GM12878 (cell line): ENCODE data around the gene OR10G8. TPM values are rescaled to one million over a fixed set of nuclear protein-coding genes. Genes with fewer than 3 reads are reported as not detected.

Experiments used
- BRCA1 ChIP-seq: IDR thresholded peaks from 2 replicates; pipeline ENCODE4 v1.6.1; 2011; ENCODE audit warnings: low read depth, low read length, improper control_type of control experiment
- CEBPB ChIP-seq, 2 experiments: fragments of 150-350 bp in 1 of 2; IDR thresholded peaks; 2 replicates each; pipeline ENCODE4 v1.6.1; 2012 to 2014; ENCODE audit warnings: low read depth in 2 of 2, low read length in 2 of 2, borderline replicate concordance in 1 of 2, inconsistent platforms in 1 of 2
- CREM ChIP-seq: IDR thresholded peaks from 2 replicates; pipeline ENCODE4 v1.6.1; 2014; ENCODE audit warnings: antibody characterized with exemption, low read depth
- CUX1 ChIP-seq: IDR thresholded peaks from 2 replicates; pipeline ENCODE4 v1.6.1; 2012; ENCODE audit warnings: improper control_type of control experiment, low read depth, low read length; ENCODE audit not compliant: insufficient replicate concordance
- EZH2 ChIP-seq: IDR thresholded peaks from 2 replicates; pipeline ENCODE4 v1.6.1; 2012; ENCODE audit warnings: low read depth, mild to moderate bottlenecking, control low read depth, inconsistent platforms, low read length, borderline replicate concordance; ENCODE audit not compliant: control insufficient read depth
- FOXK2 ChIP-seq: fragments of 450-650 bp; IDR thresholded peaks from 2 replicates; pipeline ENCODE4 v1.6.1; 2017; ENCODE audit warnings: mild to moderate bottlenecking, moderate library complexity
- MEF2B ChIP-seq: fragments of 450-650 bp; IDR thresholded peaks from 2 replicates; pipeline ENCODE4 v1.6.1; 2018; ENCODE audit warnings: mild to moderate bottlenecking, moderate library complexity; ENCODE audit not compliant: partially characterized antibody, poor library complexity, severe bottlenecking
- NFYB ChIP-seq: IDR thresholded peaks from 2 replicates; pipeline ENCODE4 v1.6.1; 2011; ENCODE audit warnings: low read depth, mild to moderate bottlenecking, low read length, improper control_type of control experiment, moderate library complexity; ENCODE audit not compliant: insufficient read depth
- NKRF ChIP-seq: fragments of 450-650 bp; conservative IDR thresholded peaks from 2 replicates; pipeline ENCODE4 v1.6.1; 2017; ENCODE audit warnings: mild to moderate bottlenecking, moderate library complexity
- POLR2A ChIP-seq: IDR thresholded peaks from 2 replicates; pipeline ENCODE4 v1.6.1; 2011; ENCODE audit warnings: low read depth, mild to moderate bottlenecking, low read length
- SPI1 ChIP-seq: IDR thresholded peaks from 2 replicates; pipeline ENCODE4 v1.6.1; 2011; ENCODE audit warnings: low read depth, mild to moderate bottlenecking, low read length, moderate library complexity, borderline replicate concordance; ENCODE audit not compliant: insufficient read depth
- YBX1 ChIP-seq: fragments of 450-650 bp; IDR thresholded peaks from 2 replicates; pipeline ENCODE4 v1.6.1; 2016; ENCODE audit warnings: antibody characterized with exemption
- ZNF217 ChIP-seq: fragments of 450-650 bp; IDR thresholded peaks from 2 replicates; pipeline ENCODE4 v1.6.1; 2017; ENCODE audit warnings: antibody characterized with exemption, mild to moderate bottlenecking
- polyA plus RNA-seq, 11 experiments: library from polyadenylated mRNA; depleted of rRNA in 4 of 11; unstranded in 6 of 11; stranded (reverse) in 5 of 11; fragments of >200 nt; fragmentation: Nextera tagmentation in 4 of 11; fragmentation: Illumina TruSeq in 1 of 11; extraction: Ambion mirVana in 4 of 11; extraction: Trizol in 1 of 11; gene quantifications; 1 replicate in 1 of 11; 2 replicates in 10 of 11; pipeline versions ENCODE4 v1.2.1 to v1.2.3, GENCODE V29; 2011 to 2016; ENCODE audit warnings: inconsistent platforms in 2 of 11, missing spikeins in 2 of 11, low read depth in 1 of 11
- total RNA-seq, 4 experiments: library from RNA; depleted of rRNA in 3 of 4; stranded (reverse); fragments of >200 nt in 3 of 4; fragmentation: Illumina TruSeq in 1 of 4; extraction: Trizol in 1 of 4; gene quantifications; 2 replicates each; pipeline versions ENCODE4 v1.2.1 to v1.2.3, GENCODE V29; 2013 to 2021
- TF ChIP-seq, protein P1 (sequence below): fragments of 450-650 bp; IDR thresholded peaks from 2 replicates; pipeline ENCODE4 v1.6.1; 2017; ENCODE audit warnings: mild to moderate bottlenecking, moderate library complexity
- TF ChIP-seq, protein P2 (sequence below): IDR thresholded peaks from 2 replicates; pipeline ENCODE4 v1.6.1; 2012; ENCODE audit warnings: low read length, inconsistent platforms

Gene OR10G8
- total and polyA plus RNA-seq, 10 of the 15 experiments (the other 5 are each of a cell fraction or from before 2014, with no cell fraction given), result not detected

- TF ChIP-seq NKRF (no peak), ZNF217 (peak; percentile 83; the same call in 1 of the 2 replicates), CEBPB (IDR thresholded peaks at IDR 0.05; ENCODE audit: borderline replicate concordance in 1 of 2, low read depth in 2 of 2, low read length in 2 of 2) (0 out of 4 replicates have a peak, but pooled peaks of 1 of the 2 experiments have one; percentile 28), EZH2 (no peak), POLR2A (no peak), SPI1 (peak; percentile 95), CUX1 (no peak), YBX1 (no peak), CREM (peak; percentile 76), FOXK2 (no peak), BRCA1 (no peak), MEF2B (peak; percentile 95), NFYB (no peak)
- TF ChIP-seq, protein P1, sequence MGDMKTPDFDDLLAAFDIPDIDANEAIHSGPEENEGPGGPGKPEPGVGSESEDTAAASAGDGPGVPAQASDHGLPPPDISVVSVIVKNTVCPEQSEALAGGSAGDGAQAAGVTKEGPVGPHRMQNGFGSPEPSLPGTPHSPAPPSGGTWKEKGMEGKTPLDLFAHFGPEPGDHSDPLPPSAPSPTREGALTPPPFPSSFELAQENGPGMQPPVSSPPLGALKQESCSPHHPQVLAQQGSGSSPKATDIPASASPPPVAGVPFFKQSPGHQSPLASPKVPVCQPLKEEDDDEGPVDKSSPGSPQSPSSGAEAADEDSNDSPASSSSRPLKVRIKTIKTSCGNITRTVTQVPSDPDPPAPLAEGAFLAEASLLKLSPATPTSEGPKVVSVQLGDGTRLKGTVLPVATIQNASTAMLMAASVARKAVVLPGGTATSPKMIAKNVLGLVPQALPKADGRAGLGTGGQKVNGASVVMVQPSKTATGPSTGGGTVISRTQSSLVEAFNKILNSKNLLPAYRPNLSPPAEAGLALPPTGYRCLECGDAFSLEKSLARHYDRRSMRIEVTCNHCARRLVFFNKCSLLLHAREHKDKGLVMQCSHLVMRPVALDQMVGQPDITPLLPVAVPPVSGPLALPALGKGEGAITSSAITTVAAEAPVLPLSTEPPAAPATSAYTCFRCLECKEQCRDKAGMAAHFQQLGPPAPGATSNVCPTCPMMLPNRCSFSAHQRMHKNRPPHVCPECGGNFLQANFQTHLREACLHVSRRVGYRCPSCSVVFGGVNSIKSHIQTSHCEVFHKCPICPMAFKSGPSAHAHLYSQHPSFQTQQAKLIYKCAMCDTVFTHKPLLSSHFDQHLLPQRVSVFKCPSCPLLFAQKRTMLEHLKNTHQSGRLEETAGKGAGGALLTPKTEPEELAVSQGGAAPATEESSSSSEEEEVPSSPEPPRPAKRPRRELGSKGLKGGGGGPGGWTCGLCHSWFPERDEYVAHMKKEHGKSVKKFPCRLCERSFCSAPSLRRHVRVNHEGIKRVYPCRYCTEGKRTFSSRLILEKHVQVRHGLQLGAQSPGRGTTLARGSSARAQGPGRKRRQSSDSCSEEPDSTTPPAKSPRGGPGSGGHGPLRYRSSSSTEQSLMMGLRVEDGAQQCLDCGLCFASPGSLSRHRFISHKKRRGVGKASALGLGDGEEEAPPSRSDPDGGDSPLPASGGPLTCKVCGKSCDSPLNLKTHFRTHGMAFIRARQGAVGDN, result no peak
- TF ChIP-seq, protein P2, sequence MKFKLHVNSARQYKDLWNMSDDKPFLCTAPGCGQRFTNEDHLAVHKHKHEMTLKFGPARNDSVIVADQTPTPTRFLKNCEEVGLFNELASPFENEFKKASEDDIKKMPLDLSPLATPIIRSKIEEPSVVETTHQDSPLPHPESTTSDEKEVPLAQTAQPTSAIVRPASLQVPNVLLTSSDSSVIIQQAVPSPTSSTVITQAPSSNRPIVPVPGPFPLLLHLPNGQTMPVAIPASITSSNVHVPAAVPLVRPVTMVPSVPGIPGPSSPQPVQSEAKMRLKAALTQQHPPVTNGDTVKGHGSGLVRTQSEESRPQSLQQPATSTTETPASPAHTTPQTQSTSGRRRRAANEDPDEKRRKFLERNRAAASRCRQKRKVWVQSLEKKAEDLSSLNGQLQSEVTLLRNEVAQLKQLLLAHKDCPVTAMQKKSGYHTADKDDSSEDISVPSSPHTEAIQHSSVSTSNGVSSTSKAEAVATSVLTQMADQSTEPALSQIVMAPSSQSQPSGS, result peak; percentile 97
Observed at GRCh38 chr11:124070915-124071622, 44.5 kb downstream of the OR10G8 start (continued).
